GM12892 (cell line): ENCODE results near the gene MEST.
"Not testable (repeated sequence)": the region's sequence is repeated elsewhere in the genome, so short reads cannot be mapped to it uniquely, and the experiment has no call there.

ENCODE experiments used
- POLR2A ChIP-seq: IDR thresholded peaks from 2 replicates; pipeline ENCODE4 v1.6.1; 2011; ENCODE audit warnings: low read depth, low read length, control low read depth
- POLR2AphosphoS5 ChIP-seq: IDR thresholded peaks from 2 replicates; pipeline ENCODE4 v1.6.1; 2011; ENCODE audit warnings: low read depth, low read length, control low read depth
- TAF1 ChIP-seq: IDR thresholded peaks from 2 replicates; pipeline ENCODE4 v1.6.1; 2011; ENCODE audit warnings: low read depth, mild to moderate bottlenecking, control low read depth, low read length, borderline replicate concordance

DNA sequence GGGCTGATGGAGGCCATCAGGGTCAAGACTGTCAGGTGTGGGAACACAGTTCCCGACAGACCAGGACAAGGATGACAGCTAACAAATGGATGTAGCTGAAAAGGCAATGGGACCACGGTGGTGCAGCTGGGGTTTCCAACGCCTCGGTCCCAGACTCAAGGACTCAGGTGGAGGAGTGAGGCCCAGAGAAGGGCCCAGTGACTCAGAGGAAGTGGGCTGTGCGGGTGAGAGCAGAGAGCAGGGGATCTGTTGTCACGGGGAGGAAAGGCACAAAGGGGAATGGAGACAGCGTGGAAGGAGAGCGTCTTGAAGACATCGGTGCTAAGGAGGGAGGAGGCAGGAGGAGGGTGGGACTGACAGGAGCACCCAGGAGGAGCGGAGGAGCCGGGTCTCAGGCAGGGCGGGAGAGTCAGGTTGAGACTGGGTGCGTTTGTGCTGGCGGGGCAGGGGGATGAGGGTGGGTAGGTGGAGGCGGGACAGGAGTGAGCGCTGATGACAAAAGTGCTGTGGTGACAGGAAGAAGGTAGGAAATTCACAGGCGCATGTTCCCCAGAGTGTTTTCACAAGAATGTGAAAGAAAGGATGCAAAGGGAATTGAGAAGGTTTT, 31.7 kb downstream of the MEST start:
- not testable (repeated sequence) for TF ChIP-seq POLR2A, POLR2AphosphoS5, TAF1
